Upper lobe of right lung (tissue), 1 donor: Measurements from ENCODE around the gene RASAL3. TPM values are rescaled to one million over a fixed set of nuclear protein-coding genes. Genes with fewer than 3 reads are reported as not detected.

Experiments used
- ATAC-seq: fragments of 200-7000 bp; cut with Tn5 transposase; one replicate; pipeline ENCODE4 v1.9.1; 2020; ENCODE audit warnings: mild to moderate bottlenecking, moderate library complexity
- DNase-seq: peaks from one replicate; pipeline ENCODE4 v3.0.0-alpha.2; 2020
- H3K27ac ChIP-seq: fragments of 200-600 bp; one replicate; pipeline ENCODE4 v1.8.0; 2022
- H3K27me3 ChIP-seq: fragments of 200-600 bp; one replicate; pipeline ENCODE4 v1.8.0; 2022; ENCODE audit warnings: mild to moderate bottlenecking
- H3K36me3 ChIP-seq: fragments of 200-600 bp; one replicate; pipeline ENCODE4 v1.8.0; 2022
- H3K4me1 ChIP-seq: fragments of 200-600 bp; one replicate; pipeline ENCODE4 v1.8.0; 2022
- H3K4me3 ChIP-seq: fragments of 200-600 bp; one replicate; pipeline ENCODE4 v1.8.0; 2022; ENCODE audit warnings: mild to moderate bottlenecking
- H3K9me3 ChIP-seq: fragments of 200-600 bp; one replicate; pipeline ENCODE4 v1.8.0; 2022
- intact Hi-C: fragments of 100-400 bp; cut with DNase I; formaldehyde crosslinking; loops from one replicate; pipeline ENCODE4 v1.11.0; 2022
- microRNA-seq: library from miRNA; unstranded; fragments of <30 nt; microRNA quantifications from one replicate; pipeline ENCODE4 v1.2.0, GENCODE V29; 2020; ENCODE audit warnings: borderline microRNAs expressed
- total RNA-seq: library from RNA; stranded (reverse); fragmentation: NEBNext Ultra II Directional; extraction: Animal tissue kit (Norgen Biotek cat#: 25700); gene quantifications from one replicate; pipeline ENCODE4 v1.2.1, GENCODE V29; 2021
- TF ChIP-seq, protein P1 (sequence below): fragments of 200-600 bp; IDR thresholded peaks from one replicate; pipeline ENCODE4 v1.8.0; 2022; ENCODE audit warnings: antibody characterized with exemption
- donor health status: DM: no; HTN: yes; CAD: no; lungs with severe emphysema.

Gene RASAL3
- total RNA-seq, 1 donor from 2014 or later, result 19.1 TPM

DNA sequence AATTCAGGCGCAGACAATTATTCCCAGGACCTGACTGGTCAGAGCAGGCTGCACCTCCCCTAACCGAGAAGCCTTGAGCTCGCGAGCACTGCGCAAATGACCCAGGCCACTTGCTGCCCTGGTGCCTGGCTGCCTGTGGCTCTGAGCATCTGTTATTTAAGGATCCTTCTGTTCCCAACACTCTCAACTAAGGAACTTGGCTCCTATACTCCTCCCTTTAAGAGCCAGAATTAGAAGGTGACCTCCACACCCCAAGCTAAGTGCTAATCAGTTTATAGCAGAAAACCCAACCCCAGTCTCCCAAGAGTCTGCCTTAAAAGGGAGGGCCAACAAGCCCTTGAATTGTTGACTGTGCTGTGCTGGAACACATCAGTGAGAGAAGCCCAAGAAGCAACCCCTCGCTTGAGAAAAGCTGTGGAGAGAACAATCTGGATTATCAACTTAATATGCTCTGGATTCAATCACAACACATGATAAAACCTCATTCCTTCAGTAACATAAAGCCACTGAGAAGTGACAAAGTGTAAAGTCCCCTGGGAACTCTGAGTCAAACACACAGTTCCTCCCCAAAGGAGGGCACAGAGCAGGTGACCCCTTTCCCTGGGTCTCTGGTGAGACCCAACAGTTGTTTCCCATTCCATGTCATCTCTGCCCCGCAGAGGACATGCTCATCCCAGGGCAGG lies 60.1 kb downstream of the RASAL3 start:
- H3K27me3 ChIP-seq, result no peaks in the 10 kb centered on the region
- intact Hi-C loops, result no loop called here
- H3K9me3 ChIP-seq, result no peaks in the 10 kb centered on the region
- TF ChIP-seq, protein P1, sequence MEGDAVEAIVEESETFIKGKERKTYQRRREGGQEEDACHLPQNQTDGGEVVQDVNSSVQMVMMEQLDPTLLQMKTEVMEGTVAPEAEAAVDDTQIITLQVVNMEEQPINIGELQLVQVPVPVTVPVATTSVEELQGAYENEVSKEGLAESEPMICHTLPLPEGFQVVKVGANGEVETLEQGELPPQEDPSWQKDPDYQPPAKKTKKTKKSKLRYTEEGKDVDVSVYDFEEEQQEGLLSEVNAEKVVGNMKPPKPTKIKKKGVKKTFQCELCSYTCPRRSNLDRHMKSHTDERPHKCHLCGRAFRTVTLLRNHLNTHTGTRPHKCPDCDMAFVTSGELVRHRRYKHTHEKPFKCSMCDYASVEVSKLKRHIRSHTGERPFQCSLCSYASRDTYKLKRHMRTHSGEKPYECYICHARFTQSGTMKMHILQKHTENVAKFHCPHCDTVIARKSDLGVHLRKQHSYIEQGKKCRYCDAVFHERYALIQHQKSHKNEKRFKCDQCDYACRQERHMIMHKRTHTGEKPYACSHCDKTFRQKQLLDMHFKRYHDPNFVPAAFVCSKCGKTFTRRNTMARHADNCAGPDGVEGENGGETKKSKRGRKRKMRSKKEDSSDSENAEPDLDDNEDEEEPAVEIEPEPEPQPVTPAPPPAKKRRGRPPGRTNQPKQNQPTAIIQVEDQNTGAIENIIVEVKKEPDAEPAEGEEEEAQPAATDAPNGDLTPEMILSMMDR, result no peak
- no peak overlapping the region for H3K4me3 ChIP-seq
- H3K27ac ChIP-seq, result no peak overlapping the region
- ATAC-seq (peak; percentile 64), DNase-seq (no peak)
- H3K36me3 ChIP-seq, result peaks cover 64% of the 10 kb centered on the region
- peaks cover 23% of the 10 kb centered on the region for H3K4me1 ChIP-seq

DNA sequence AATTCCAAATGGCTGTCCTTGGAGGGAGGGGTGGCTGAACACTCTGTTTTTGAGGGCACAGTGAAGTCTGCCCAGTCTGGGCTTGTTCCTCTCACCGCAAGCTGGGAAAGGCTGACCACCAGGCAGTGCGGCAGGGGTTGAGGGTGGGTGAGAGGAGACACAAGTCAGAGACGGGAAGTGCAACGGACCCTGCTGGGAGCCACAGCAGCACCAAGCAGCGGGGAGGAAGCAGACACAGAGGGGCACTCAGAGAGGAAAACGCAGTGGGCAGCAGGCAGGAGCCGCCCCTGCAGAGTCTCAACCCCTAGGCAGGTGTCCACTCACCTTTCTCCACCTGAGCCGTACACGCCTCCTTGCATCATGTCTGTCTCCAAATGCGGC lies 61.2 kb downstream of the RASAL3 start:
- TF ChIP-seq, protein P1, result no peak
- Histone ChIP-seq H3K9me3 (no peaks in the 10 kb centered on the region), H3K27ac (no peak overlapping the region), H3K4me1 (peaks cover 23% of the 10 kb centered on the region), H3K36me3 (peaks cover 69% of the 10 kb centered on the region), H3K27me3 (no peaks in the 10 kb centered on the region), H3K4me3 (no peak overlapping the region)
- DNase-seq (no peak), ATAC-seq (no peak)
- intact Hi-C loops, result no loop called here

DNA sequence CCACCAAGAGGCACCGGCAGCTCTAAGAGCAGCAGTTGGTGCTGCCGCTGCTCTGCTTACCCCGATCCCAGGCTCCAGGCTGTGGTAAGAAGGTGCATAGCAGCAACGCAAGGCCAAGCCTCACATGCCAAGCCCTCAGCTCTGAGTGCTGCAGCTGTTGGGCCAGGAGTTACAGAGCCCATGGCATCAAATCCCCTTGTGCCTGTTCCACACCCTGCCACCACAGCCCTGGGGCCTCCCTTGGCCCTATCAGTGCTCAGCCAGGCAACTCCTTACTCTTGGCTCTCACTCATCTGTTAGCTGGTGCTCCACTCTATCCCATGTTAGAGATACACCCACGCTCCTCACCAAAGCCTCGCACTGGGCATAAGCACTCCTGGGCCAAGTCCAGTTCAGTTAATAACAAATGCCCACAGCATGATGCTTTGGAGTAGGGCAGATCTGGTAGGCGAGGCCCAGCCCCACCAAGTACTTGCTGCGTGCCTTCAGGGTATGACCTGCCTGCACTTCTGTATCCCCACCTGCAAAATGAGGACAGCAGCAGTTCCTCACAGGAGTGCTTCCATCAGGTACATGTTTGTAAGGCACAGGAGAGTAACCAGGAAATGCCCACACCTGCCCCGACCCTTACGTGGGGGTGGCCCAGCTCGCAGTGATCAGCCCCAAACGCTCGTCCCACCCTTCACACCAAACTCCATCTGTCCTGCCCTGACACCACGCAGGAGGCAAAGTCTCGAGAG lies 61.8 kb downstream of the RASAL3 start:
- Histone ChIP-seq H3K36me3 (peaks cover 69% of the 10 kb centered on the region), H3K9me3 (no peaks in the 10 kb centered on the region), H3K27ac (no peak overlapping the region), H3K27me3 (no peaks in the 10 kb centered on the region), H3K4me3 (no peak overlapping the region), H3K4me1 (peaks cover 23% of the 10 kb centered on the region)
- no peak for ATAC-seq
- TF ChIP-seq, protein P1, result no peak
- DNase-seq, result no peak
- intact Hi-C loops, result no loop called here

Small RNA genes within 50 kb of the gene (microRNA-seq; reads per million reads assigned to microRNA genes)
- not detected for gene MIR1470

Other genes with a start within 250 kb of the RASAL3 start
- gene EPHX3, start 232.1 kb downstream of the RASAL3 start, total RNA-seq, result 2.5 TPM
- gene BRD4, start 132.0 kb downstream of the RASAL3 start, total RNA-seq, result 101 TPM
- gene AKAP8, start 84.8 kb downstream of the RASAL3 start, total RNA-seq, result 31.0 TPM
- gene AKAP8L, start 45.6 kb downstream of the RASAL3 start, total RNA-seq, result 95.5 TPM
- 30.9 TPM for gene WIZ, start 14.6 kb downstream of the RASAL3 start, total RNA-seq
- gene PGLYRP2, start 15.0 kb upstream of the RASAL3 start, total RNA-seq, result not detected
- gene CYP4F22, start 44.0 kb upstream of the RASAL3 start, total RNA-seq, result not detected
- 2.1 TPM for gene CYP4F8, start 150.7 kb upstream of the RASAL3 start, total RNA-seq
- 0.41 TPM for gene CYP4F3, start 176.4 kb upstream of the RASAL3 start, total RNA-seq
- gene CYP4F12, start 208.5 kb upstream of the RASAL3 start, total RNA-seq, result 3.7 TPM